ENCODE results near the gene LDLRAP1. TPM values are rescaled to one million over a fixed set of nuclear protein-coding genes. Genes with fewer than 3 reads are reported as not detected.

LDLRAP1 gene
- total and polyA plus RNA-seq, 2 donors (not counting 3 experiments of a cell fraction or from before 2014, with no cell fraction given), result 23.1 to 24.7 TPM

- dilution Hi-C loops (cut with MboI; ENCODE audit: extremely low pct_ligation_motif_present, low sequenced_read_pairs) (no loop called here), intact Hi-C loops (cut with micrococcal nuclease) (no loop called here)
- Histone ChIP-seq H3K27ac (ENCODE audit: insufficient read depth, low read depth, low read length) (no peak overlapping the region), H3K4me1 (ENCODE audit: control insufficient read depth, extremely low read depth, insufficient read depth, low read length) (no peaks in the 10 kb centered on the region), H3K4me2 (ENCODE audit: insufficient read depth, low read length) (no peak overlapping the region), H3K27me3 (ENCODE audit: control insufficient read depth in 2 of 2, insufficient read depth in 2 of 2, low read length in 2 of 2) (peaks cover 4 to 9% of the 10 kb centered on the region in 2 experiments), H4K20me1 (replicated peaks; ENCODE audit: control insufficient read depth, extremely low read depth, insufficient read depth, low read length) (no peaks in the 10 kb centered on the region), H3K79me2 (ENCODE audit: control insufficient read depth, insufficient read depth, low read length) (no peaks in the 10 kb centered on the region), H3K9me1 (replicated peaks; ENCODE audit: control insufficient read depth, extremely low read depth, insufficient read depth, low read length) (no peaks in the 10 kb centered on the region), H3K9me3 (replicated peaks; ENCODE audit: control insufficient read depth, insufficient read depth, low read length) (no peaks in the 10 kb centered on the region), H3K36me3 (ENCODE audit: control insufficient read depth in 2 of 2, extremely low read depth in 1 of 2, insufficient read depth in 2 of 2, low read length in 2 of 2) (no peaks in the 10 kb centered on the region), H3K9ac (replicated peaks; ENCODE audit: extremely low read depth, insufficient read depth, low read length) (no peak overlapping the region), H3K4me3 (replicated peaks in 1 of 3; ENCODE audit: insufficient read depth in 1 of 3, low read depth in 1 of 3, low read length in 3 of 3) (no peak overlapping the region), H2AFZ (ENCODE audit: low read depth, low read length) (no peak overlapping the region)
- DNase-seq (ENCODE audit: low read depth, low spot score) (no peak), FAIRE-seq (no peak)
- BruUV-seq (replicated peaks), result no TSS peak
- TF ChIP-seq POLR2AphosphoS5 (IDR thresholded peaks at IDR 0.05; ENCODE audit: insufficient read depth, low read depth, low read length), result no peak
- TF ChIP-seq MAX (IDR thresholded peaks at IDR 0.05; ENCODE audit: insufficient read depth, insufficient read length), result no peak
- no peak for TF ChIP-seq CTCF (IDR thresholded peaks at IDR 0.05; ENCODE audit: extremely low read depth in 1 of 2, insufficient read depth in 1 of 2, low read depth in 1 of 2, low read length in 2 of 2)
- TF ChIP-seq JUN (IDR thresholded peaks at IDR 0.05; ENCODE audit: borderline replicate concordance, insufficient read depth, insufficient read length, low read depth), result no peak
- no peak for TF ChIP-seq GATA2 (IDR thresholded peaks at IDR 0.05; ENCODE audit: insufficient read depth, insufficient read length, low read depth, low read length)
- no peak for TF ChIP-seq EZH2 (IDR thresholded peaks at IDR 0.05; ENCODE audit: borderline replicate concordance, low read depth, low read length, severe bottlenecking)
- TF ChIP-seq POLR2A (IDR thresholded peaks at IDR 0.05; ENCODE audit: low read depth, low read length), result no peak
- no peak for TF ChIP-seq MYC (IDR thresholded peaks at IDR 0.05; ENCODE audit: low read depth, low read length)
- TF ChIP-seq FOS (IDR thresholded peaks at IDR 0.05; ENCODE audit: borderline replicate concordance, insufficient read depth, low read length), result no peak
- ChIA-PET POLR2A (no interaction called here), CTCF (interaction anchor here (1.4 to 2.0 kb wide), 2 partner anchors 9 kb away, joined by 6 to 12 read pairs; no protein-coding TSS in a partner anchor)
Observed at GRCh38 chr1:25581764-25582163, 38.4 kb downstream of the LDLRAP1 start.

Data from endothelial cell of umbilical vein (primary cell).